A673 (cell line): Measurements from ENCODE around the gene SYTL3.

Experiments used
- CTCF ChIP-seq: fragments of 300-800, 200-600 bp; sonication (generic); conservative IDR thresholded peaks from 2 replicates; pipeline ENCODE4 v1.5.1; 2017; ENCODE audit warnings: low read depth, mild to moderate bottlenecking, antibody characterized with exemption, low read length, moderate library complexity, mixed read lengths
- EZH2 ChIP-seq: fragments of 200-600 bp; sonication (generic); IDR thresholded peaks from 2 replicates; pipeline ENCODE4 v1.6.1; 2017; ENCODE audit warnings: borderline replicate concordance, low read depth, mild to moderate bottlenecking, mixed read lengths, antibody characterized with exemption, low read length; ENCODE audit not compliant: poor library complexity, severe bottlenecking

- TF ChIP-seq CTCF (no peak), EZH2 (no peak)
Observed at GRCh38 chr6:158808442-158808833, 158.6 kb downstream of the SYTL3 start.
